ENCODE data around the gene CKAP2L.

- TF ChIP-seq POLR2A (IDR thresholded peaks at IDR 0.05; ENCODE audit: low read depth, low read length) (no peak), POLR2AphosphoS5 (IDR thresholded peaks at IDR 0.05; ENCODE audit: low read depth, low read length) (no peak), TAF1 (IDR thresholded peaks at IDR 0.05; ENCODE audit: low read depth, low read length) (no peak), SPI1 (IDR thresholded peaks at IDR 0.05; ENCODE audit: low read depth, low read length) (no peak), POU2F2 (IDR thresholded peaks at IDR 0.05; ENCODE audit: low read depth, low read length) (no peak), PAX5 (IDR thresholded peaks at IDR 0.05; ENCODE audit: insufficient read depth, low read length, severe bottlenecking) (no peak)
These were observed 36.4 kb downstream of the CKAP2L start for GRCh38 chr2:112728029-112728362.
